ENCODE results near the gene DNAJB5.
A peak's percentile ranks its signal among the peaks of the same experiment; 100 is the strongest.

Gene DNAJB5

GRCh38 chr9:34991607-34992375 lies 2.2 kb downstream of the DNAJB5 start:
- Histone ChIP-seq H3K4me3 (ENCODE audit: low read depth in 1 of 5, low read length in 5 of 5) (no peak overlapping the region), H3K27ac (ENCODE audit: low read depth, low read length) (peak overlapping the region; percentile 24), H3K27me3 (ENCODE audit: control insufficient read depth in 5 of 5, insufficient read depth in 4 of 5, low read length in 5 of 5) (no peaks in the 10 kb centered on the region), H3K9me3 (ENCODE audit: control insufficient read depth in 5 of 5, low read length in 5 of 5) (no peaks in the 10 kb centered on the region), H3K36me3 (ENCODE audit: control insufficient read depth in 5 of 5, insufficient read depth in 5 of 5, low read length in 5 of 5) (peaks cover 0 to 7% (median 5%) of the 10 kb centered on the region in 5 donors), H3K4me1 (ENCODE audit: control insufficient read depth in 5 of 5, insufficient read depth in 5 of 5, low read length in 5 of 5) (peaks cover 21 to 69% (median 60%) of the 10 kb centered on the region in 5 donors), H3K9ac (ENCODE audit: low read length in 5 of 5) (peak overlapping the region in 1 of 5 donors; percentile 22)

- peak overlapping the region in 1 of 5 donors; percentile 22 for H3K9ac ChIP-seq (ENCODE audit: low read length in 5 of 5)
- no peaks in the 10 kb centered on the region for H3K27me3 ChIP-seq (ENCODE audit: control insufficient read depth in 5 of 5, insufficient read depth in 4 of 5, low read length in 5 of 5)
- peak overlapping the region; percentile 61 for H3K27ac ChIP-seq (ENCODE audit: low read depth, low read length)
- peaks cover 0 to 13% (median 12%) of the 10 kb centered on the region in 5 donors for H3K36me3 ChIP-seq (ENCODE audit: control insufficient read depth in 5 of 5, insufficient read depth in 5 of 5, low read length in 5 of 5)
- no peaks in the 10 kb centered on the region for H3K9me3 ChIP-seq (ENCODE audit: control insufficient read depth in 5 of 5, low read length in 5 of 5)
- no peak overlapping the region for H3K4me3 ChIP-seq (ENCODE audit: low read depth in 1 of 5, low read length in 5 of 5)
- peaks cover 18 to 65% (median 60%) of the 10 kb centered on the region in 5 donors for H3K4me1 ChIP-seq (ENCODE audit: control insufficient read depth in 5 of 5, insufficient read depth in 5 of 5, low read length in 5 of 5)
Measured at GRCh38 chr9:34992376-34992951, 2.9 kb downstream of the DNAJB5 start.

- no peak overlapping the region for H3K4me3 ChIP-seq (ENCODE audit: low read depth in 1 of 5, low read length in 5 of 5)
Measured at GRCh38 chr9:34993502-34994259, 4.1 kb downstream of the DNAJB5 start.

GRCh38 chr9:34994260-34994899 lies 4.8 kb downstream of the DNAJB5 start:
- no peaks in the 10 kb centered on the region for H3K27me3 ChIP-seq (ENCODE audit: control insufficient read depth in 5 of 5, insufficient read depth in 4 of 5, low read length in 5 of 5)
- H3K9ac ChIP-seq (ENCODE audit: low read length in 5 of 5) = peak overlapping the region in 2 of 5 donors; percentile 29 to 81
- no peak overlapping the region for H3K4me3 ChIP-seq (ENCODE audit: low read depth in 1 of 5, low read length in 5 of 5)
- no peaks in the 10 kb centered on the region for H3K9me3 ChIP-seq (ENCODE audit: control insufficient read depth in 5 of 5, low read length in 5 of 5)
- peaks cover 0 to 19% (median 16%) of the 10 kb centered on the region in 5 donors for H3K36me3 ChIP-seq (ENCODE audit: control insufficient read depth in 5 of 5, insufficient read depth in 5 of 5, low read length in 5 of 5)
- peak overlapping the region; percentile 61 for H3K27ac ChIP-seq (ENCODE audit: low read depth, low read length)
- H3K4me1 ChIP-seq (ENCODE audit: control insufficient read depth in 5 of 5, insufficient read depth in 5 of 5, low read length in 5 of 5) = peaks cover 18 to 62% (median 51%) of the 10 kb centered on the region in 5 donors

More at GRCh38 chr9:34993502-34994259, 4.1 kb downstream of the DNAJB5 start:
- H3K36me3 ChIP-seq (ENCODE audit: control insufficient read depth in 5 of 5, insufficient read depth in 5 of 5, low read length in 5 of 5) = peaks cover 0 to 19% (median 16%) of the 10 kb centered on the region in 5 donors
- peak overlapping the region; percentile 23 to 81 (median 48) for H3K9ac ChIP-seq (ENCODE audit: low read length in 5 of 5)
- no peaks in the 10 kb centered on the region for H3K27me3 ChIP-seq (ENCODE audit: control insufficient read depth in 5 of 5, insufficient read depth in 4 of 5, low read length in 5 of 5)
- peaks cover 18 to 68% (median 56%) of the 10 kb centered on the region in 5 donors for H3K4me1 ChIP-seq (ENCODE audit: control insufficient read depth in 5 of 5, insufficient read depth in 5 of 5, low read length in 5 of 5)
- H3K27ac ChIP-seq (ENCODE audit: low read depth, low read length) = peak overlapping the region; percentile 61
- H3K9me3 ChIP-seq (ENCODE audit: control insufficient read depth in 5 of 5, low read length in 5 of 5) = no peaks in the 10 kb centered on the region

GRCh38 chr9:34994900-34995669 lies 5.5 kb downstream of the DNAJB5 start:
- H3K9ac ChIP-seq (ENCODE audit: low read length in 5 of 5) = no peak overlapping the region
- no peaks in the 10 kb centered on the region for H3K27me3 ChIP-seq (ENCODE audit: control insufficient read depth in 5 of 5, insufficient read depth in 4 of 5, low read length in 5 of 5)
- H3K36me3 ChIP-seq (ENCODE audit: control insufficient read depth in 5 of 5, insufficient read depth in 5 of 5, low read length in 5 of 5) = peaks cover 0 to 23% (median 16%) of the 10 kb centered on the region in 5 donors
- no peaks in the 10 kb centered on the region for H3K9me3 ChIP-seq (ENCODE audit: control insufficient read depth in 5 of 5, low read length in 5 of 5)
- H3K4me1 ChIP-seq (ENCODE audit: control insufficient read depth in 5 of 5, insufficient read depth in 5 of 5, low read length in 5 of 5) = peaks cover 18 to 62% (median 50%) of the 10 kb centered on the region in 5 donors
- no peak overlapping the region for H3K4me3 ChIP-seq (ENCODE audit: low read depth in 1 of 5, low read length in 5 of 5)
- H3K27ac ChIP-seq (ENCODE audit: low read depth, low read length) = peak overlapping the region; percentile 61

GRCh38 chr9:34995670-34996060 lies 6.1 kb downstream of the DNAJB5 start:
- H3K36me3 ChIP-seq (ENCODE audit: control insufficient read depth in 5 of 5, insufficient read depth in 5 of 5, low read length in 5 of 5) = peaks cover 1 to 24% (median 18%) of the 10 kb centered on the region in 5 donors
- peak overlapping the region; percentile 3 for H3K27ac ChIP-seq (ENCODE audit: low read depth, low read length)
- no peaks in the 10 kb centered on the region for H3K9me3 ChIP-seq (ENCODE audit: control insufficient read depth in 5 of 5, low read length in 5 of 5)
- no peak overlapping the region for H3K9ac ChIP-seq (ENCODE audit: low read length in 5 of 5)
- H3K4me3 ChIP-seq (ENCODE audit: low read depth in 1 of 5, low read length in 5 of 5) = no peak overlapping the region
- H3K4me1 ChIP-seq (ENCODE audit: control insufficient read depth in 5 of 5, insufficient read depth in 5 of 5, low read length in 5 of 5) = peaks cover 18 to 56% (median 44%) of the 10 kb centered on the region in 5 donors
- H3K27me3 ChIP-seq (ENCODE audit: control insufficient read depth in 5 of 5, insufficient read depth in 4 of 5, low read length in 5 of 5) = no peaks in the 10 kb centered on the region

GRCh38 chr9:34996181-34996904 lies 6.8 kb downstream of the DNAJB5 start:
- Histone ChIP-seq H3K27me3 (ENCODE audit: control insufficient read depth in 5 of 5, insufficient read depth in 4 of 5, low read length in 5 of 5) (no peaks in the 10 kb centered on the region), H3K9ac (ENCODE audit: low read length in 5 of 5) (no peak overlapping the region), H3K9me3 (ENCODE audit: control insufficient read depth in 5 of 5, low read length in 5 of 5) (no peaks in the 10 kb centered on the region), H3K4me3 (ENCODE audit: low read depth in 1 of 5, low read length in 5 of 5) (no peak overlapping the region), H3K36me3 (ENCODE audit: control insufficient read depth in 5 of 5, insufficient read depth in 5 of 5, low read length in 5 of 5) (peaks cover 4 to 24% (median 20%) of the 10 kb centered on the region in 5 donors), H3K4me1 (ENCODE audit: control insufficient read depth in 5 of 5, insufficient read depth in 5 of 5, low read length in 5 of 5) (peaks cover 18 to 49% (median 41%) of the 10 kb centered on the region in 5 donors), H3K27ac (ENCODE audit: low read depth, low read length) (no peak overlapping the region)

GRCh38 chr9:34996905-34997279 lies 7.3 kb downstream of the DNAJB5 start:
- Histone ChIP-seq H3K27me3 (ENCODE audit: control insufficient read depth in 5 of 5, insufficient read depth in 4 of 5, low read length in 5 of 5) (no peaks in the 10 kb centered on the region), H3K9me3 (ENCODE audit: control insufficient read depth in 5 of 5, low read length in 5 of 5) (no peaks in the 10 kb centered on the region), H3K27ac (ENCODE audit: low read depth, low read length) (peak overlapping the region; percentile 24), H3K4me1 (ENCODE audit: control insufficient read depth in 5 of 5, insufficient read depth in 5 of 5, low read length in 5 of 5) (peaks cover 18 to 47% (median 37%) of the 10 kb centered on the region in 5 donors), H3K4me3 (ENCODE audit: low read depth in 1 of 5, low read length in 5 of 5) (no peak overlapping the region), H3K9ac (ENCODE audit: low read length in 5 of 5) (no peak overlapping the region), H3K36me3 (ENCODE audit: control insufficient read depth in 5 of 5, insufficient read depth in 5 of 5, low read length in 5 of 5) (peaks cover 7 to 24% (median 20%) of the 10 kb centered on the region in 5 donors)

Measured in subcutaneous abdominal adipose tissue (tissue), 5 donors.